NCI-H446 treated with DMSO at 0.1 percent for 48 hours (cell line): ENCODE data around the gene LGALSL.

Source experiments
- DNase-seq: peaks from one replicate; lab custom pipeline; 2025; lab: John Stamatoyannopoulos, UW

Gene LGALSL

DNA sequence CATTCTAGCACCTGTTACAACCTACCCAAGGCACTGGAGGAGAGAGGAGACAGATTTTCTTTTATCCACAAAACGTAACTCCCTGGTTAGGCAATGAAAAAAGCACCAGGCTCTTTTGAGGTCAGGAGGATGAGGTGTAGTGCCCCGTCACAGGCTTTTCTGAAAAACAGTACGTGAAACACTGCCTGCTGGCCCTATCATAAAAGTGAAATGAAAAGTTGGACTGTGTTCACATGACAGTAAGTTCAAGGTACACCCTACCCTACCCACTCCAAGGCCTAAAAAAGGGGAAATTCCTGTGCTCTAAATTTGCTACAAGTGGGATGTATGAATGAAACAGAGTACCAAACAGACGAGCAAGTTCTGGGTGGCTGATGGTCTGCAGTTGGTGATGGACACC is 17.6 kb downstream of the LGALSL start:
- no peak for DNase-seq

- DNase-seq: no peak
These were observed 18.9 kb downstream of the LGALSL start for GRCh38 chr2:64472881-64473280.

- no peak for DNase-seq
These were observed 20.2 kb downstream of the LGALSL start for GRCh38 chr2:64474121-64474571.

DNA sequence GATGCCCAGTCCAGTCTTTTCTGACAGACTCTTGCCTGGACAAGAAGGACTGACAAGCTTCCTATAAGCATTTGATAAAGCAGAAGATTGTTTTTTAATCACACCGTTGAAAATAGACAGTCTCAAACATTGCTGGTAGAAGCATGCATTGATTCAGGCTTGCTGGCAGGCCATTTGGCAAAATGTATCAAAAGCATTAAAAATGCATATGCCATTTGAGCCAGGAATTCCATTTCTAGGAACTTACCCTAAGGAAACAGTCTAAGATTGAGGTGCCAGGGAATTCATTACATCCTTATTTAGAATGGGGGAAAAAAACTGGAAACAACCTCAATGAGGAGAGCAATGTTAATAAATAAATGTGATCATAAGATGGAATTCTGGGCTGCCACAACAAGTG is 20.7 kb downstream of the LGALSL start:
- no peak for DNase-seq

GRCh38 chr2:64477037-64477436 is 23.1 kb downstream of the LGALSL start:
- DNase-seq: no peak

- DNase-seq: no peak
These were observed 24.0 kb downstream of the LGALSL start for GRCh38 chr2:64477979-64478378.

DNA sequence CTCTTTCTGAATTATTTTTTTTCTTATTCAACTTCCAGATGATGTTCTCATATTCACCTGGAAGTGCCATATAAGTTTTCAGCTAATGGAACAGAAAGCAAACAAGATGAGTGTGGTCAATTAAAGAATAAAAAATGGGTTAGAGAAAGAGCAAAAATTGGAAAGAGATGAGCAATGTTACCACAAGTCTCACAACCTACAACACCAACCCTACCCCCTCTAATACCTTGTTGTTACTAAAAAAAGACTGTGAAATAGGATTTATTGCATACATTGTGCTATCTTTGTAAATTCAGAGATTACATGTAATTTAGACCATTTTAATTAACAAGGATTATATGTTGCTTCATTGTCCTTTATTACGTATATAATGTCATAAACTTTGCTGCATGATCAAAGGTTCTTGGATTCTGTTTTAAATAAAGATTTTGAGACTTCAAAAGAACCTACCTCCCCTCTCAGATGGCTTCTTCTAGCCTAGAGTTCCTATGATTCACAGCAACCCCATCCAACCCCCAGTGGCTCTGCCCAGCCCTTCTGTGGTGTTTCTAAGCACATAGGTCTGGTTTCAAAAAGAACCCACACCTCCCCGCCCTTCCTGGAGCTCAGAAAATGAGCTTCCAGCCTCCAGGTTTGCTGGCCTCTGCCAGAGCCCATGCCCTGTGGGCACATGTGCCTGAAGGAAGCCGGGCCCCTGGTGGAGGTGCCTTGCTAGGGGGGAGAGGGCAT is 24.7 kb downstream of the LGALSL start:
- DNase-seq: no peak

DNA sequence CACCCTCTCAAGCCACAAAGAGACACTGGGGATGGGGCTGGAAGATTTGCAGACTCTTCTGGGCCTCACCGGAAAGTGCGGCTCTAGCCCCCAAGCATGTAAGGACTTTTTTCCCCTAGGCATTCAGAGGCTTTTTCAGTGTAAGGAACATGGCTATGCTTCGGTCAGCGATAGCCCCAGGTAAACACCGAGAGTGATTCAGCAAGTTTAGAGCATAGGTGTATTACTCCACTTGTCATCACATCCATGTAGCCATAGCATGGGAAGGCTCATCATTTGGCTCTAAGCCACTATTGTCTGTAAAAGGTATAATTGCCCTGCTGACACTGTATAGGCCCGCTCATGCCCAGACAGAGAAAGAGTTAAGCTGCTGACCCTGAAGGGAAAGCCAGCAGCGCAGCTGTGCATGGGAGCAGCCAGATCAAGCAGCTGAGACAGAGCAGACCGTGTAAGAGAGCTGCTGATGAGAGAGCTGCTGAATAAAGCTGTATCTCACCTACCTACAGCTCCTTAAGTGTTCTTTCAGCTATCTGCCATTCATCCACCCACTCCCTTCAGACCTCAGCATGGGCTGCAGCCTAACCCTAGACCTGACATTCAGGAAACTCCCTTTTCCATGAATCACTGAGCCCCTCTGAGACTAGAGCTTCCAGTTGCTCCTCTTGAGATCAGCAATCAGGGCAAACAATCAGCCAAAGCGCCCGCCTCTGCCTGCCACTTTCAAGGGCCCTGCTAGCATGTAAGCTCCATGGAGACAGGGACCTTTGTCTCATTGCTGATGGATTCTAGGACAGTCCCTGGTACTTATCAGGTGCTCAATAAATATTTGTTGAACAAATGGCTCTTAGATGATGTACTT is 25.5 kb downstream of the LGALSL start:
- DNase-seq: no peak

GRCh38 chr2:64481665-64482064 is 27.7 kb downstream of the LGALSL start:
- DNase-seq: no peak

GRCh38 chr2:64482243-64482642 is 28.3 kb downstream of the LGALSL start:
- DNase-seq: no peak

GRCh38 chr2:64482765-64483504 is 29.0 kb downstream of the LGALSL start:
- no peak for DNase-seq

DNA sequence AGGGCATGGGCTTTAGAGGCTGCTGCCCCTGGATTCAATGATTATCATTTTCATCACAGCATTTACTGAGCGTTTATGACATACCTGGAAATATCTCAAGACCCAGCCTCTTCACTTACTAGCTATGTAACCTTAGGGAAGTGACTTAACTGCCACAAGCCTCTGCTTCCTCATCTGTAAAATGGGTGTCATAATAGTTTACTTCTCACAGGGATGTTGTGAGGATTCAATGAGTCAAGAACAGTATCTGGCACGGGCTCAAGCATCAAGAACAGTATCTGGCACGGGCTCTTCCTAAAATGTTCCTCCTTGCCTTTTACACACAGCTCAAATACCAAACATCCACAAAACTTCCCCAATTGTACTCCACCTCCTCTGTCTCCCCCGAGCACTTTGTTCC is 31.4 kb downstream of the LGALSL start:
- DNase-seq: no peak

GRCh38 chr2:64485961-64486360 is 32.0 kb downstream of the LGALSL start:
- no peak for DNase-seq

DNA sequence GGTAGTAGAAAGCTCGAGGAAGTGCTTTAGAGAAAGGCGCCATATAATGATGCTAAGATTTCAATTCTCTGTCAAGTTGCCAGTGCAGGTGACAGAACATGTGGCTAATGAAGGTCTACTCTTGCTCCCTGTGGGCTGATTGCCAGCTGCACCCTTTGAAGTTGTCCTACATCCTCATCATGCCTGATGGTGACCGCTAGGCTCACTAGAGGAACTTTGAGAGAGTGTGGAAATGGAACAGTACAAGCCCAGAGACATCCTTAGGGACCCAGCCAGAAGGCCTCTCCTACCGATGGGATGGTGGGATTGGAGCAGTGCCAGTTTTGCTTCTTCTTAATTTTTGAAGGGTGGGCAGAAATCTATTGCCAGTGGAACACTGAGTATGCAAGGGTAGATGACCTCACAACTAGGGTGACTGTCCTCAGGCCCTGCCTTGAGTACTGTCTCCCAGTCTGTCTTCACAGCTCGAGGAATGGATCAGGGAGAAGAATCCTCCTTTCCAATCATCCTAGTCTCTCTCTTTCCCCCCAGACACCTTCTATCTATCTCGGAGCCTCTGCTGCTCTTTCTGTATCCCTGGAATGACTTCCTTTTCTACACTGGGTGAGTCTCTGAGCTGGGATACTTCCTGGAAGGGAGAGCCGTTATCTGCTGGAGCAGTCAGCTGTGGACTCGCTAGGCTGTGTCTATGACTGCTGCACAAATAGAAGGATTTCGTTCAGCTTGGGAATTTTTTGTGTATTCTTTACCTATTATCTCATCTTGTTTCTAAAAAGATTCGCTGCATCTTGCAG is 33.5 kb downstream of the LGALSL start:
- no peak for DNase-seq

GRCh38 chr2:64488050-64488974 is 34.4 kb downstream of the LGALSL start:
- DNase-seq: no peak

GRCh38 chr2:64489081-64489751 is 35.3 kb downstream of the LGALSL start:
- DNase-seq: no peak

GRCh38 chr2:64491426-64491825 is 37.5 kb downstream of the LGALSL start:
- no peak for DNase-seq

DNA sequence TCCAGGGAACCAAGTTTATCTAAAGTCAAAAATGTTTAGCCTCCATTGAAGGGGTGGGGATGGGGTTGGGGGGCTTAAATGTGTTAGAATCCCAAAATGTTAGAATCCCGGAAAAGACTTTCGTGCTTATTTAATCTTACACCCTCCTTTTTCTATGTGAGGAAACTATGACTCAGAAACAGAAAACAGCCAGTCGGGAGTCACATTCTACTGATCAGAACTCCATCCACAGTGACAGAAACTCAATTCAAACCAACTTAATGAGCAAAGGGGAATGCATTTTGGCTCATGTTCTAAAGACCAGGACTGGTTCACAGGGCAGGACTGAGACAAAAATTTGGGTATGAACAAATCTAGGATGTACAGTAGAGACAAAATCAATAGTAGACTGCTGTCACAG is 38.3 kb downstream of the LGALSL start:
- no peak for DNase-seq

- no peak for DNase-seq
These were observed 38.9 kb downstream of the LGALSL start for GRCh38 chr2:64492821-64493220.

DNA sequence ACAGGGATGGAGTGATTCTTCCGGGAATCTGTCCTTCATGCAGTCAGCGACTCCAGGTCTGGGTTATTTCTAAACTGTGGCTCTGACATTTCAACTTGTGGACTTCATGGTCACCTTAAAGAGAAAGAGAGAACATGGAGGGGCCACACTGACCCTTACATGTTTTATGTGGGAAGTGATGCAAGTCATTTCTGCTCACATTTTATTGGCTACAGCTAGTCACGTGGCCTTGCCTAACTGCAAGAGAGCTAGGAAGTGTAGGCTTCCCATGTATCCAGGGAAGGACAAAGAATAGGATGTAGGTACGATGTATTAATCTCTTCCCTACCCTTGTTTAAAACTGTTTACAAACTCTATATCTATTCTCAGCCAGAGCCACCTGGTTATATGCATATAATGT is 39.8 kb downstream of the LGALSL start:
- no peak for DNase-seq
